ENCODE data around the gene LYRM4.

LYRM4 gene

DNA sequence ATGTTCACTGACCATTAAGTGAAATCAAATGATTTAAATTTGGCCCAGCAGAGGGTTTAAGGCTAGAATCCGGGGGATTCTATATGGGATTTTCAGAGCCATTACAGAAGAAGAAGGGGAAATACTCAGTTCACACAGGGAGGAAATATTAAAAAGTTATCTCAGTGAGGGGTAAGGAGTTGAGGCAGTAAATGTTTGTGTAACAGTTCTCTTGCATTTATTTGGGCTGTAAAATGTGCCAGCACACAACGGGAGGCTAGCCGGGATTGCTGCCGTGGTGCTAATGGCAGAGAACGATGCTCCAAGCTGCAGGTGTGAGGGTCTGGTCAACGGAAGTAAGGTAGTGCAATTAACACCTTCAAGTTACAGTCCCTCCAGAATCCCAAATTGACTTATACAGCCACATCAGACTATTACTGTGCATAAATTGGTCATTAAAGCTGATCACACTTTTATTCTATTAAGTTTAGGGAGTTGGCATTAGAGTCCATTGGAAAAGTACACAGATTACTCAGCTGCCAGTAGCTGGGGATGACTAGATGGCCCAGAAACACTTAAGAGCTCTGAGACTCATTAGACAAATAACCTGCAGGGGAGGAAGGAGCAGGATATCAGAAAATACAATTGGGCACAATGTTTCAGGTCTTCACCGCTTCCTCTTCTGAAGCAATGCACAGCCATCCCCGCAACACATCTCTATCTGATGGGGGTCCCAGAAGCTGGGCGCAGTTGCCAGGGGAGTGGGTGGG, 144.3 kb downstream of the LYRM4 start:
- no peak for DNase-seq

DNA sequence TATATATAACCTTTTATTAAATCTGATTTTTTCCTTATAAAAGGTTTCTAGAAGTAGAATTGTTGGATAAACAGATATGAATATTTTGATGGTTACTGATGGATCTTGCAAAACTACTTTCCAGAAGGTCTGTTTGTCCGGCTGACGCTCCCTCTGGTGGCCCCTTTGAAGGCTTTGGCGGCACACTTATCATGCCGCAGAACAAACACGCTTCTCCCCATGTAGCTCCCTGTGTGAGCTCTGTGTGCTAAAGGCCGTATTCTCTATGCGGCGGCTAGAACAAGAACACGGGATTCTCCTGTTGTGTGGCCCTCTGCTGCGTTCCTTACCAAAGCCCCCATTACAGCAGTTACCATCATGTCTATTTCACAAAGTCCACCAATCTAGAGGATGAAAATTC, 145.6 kb downstream of the LYRM4 start:
- no peak for DNase-seq

DNA sequence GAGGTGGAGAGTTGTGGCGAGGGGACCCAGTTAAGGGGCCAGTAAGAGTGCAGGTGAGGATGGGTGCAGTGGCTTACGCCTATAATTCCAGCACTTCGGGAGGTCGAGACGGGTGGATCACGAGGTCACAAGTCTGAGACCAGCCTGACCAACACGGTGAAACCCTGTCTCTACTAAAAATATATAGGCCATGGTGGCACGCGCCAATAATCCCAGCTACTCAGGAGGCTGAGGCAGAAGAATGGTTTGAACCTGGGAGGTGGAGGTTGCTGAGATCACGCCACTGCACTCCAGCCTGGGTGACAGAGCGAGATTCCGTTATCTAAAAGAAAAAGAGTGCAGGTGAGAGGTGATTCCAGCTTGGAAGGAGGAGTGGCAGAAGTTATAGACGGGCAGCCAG, 147.7 kb downstream of the LYRM4 start:
- no peak for DNase-seq

DNA sequence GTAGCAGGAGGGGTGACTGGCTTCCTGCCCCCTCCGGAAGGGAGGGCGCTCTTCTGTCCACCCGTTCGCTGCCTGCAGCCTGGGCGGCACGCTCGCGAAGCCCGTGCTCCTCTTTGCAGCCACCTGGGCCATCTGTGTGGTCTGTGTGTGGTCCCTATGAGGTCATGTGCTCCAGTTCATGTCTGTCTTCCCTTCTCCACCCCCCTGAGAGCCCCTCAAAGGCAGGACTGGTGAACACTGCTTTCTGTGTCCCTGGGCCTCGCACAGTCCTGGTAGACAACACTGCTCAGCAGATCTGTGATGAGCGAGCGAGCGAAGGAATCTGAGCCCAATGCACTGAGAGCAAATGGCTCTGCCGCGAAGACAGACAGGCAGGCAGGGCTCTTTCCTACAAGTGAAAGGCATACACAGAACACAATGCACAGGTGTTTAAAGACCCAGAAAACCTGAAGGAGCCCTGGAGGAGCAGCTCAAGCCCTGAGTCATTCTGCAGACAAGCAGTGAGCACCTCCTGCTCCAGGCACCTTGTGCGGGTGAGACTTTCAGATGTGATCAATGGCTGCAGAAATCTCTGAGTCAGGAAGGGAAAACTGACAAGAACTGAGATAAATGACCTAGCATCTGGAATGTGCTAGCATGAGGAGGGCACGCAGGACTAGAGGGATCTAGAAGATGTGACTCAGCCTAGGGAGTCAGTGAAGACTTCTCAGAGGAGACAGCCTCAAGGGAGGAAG, 148.5 kb downstream of the LYRM4 start:
- no peak for DNase-seq

DNA sequence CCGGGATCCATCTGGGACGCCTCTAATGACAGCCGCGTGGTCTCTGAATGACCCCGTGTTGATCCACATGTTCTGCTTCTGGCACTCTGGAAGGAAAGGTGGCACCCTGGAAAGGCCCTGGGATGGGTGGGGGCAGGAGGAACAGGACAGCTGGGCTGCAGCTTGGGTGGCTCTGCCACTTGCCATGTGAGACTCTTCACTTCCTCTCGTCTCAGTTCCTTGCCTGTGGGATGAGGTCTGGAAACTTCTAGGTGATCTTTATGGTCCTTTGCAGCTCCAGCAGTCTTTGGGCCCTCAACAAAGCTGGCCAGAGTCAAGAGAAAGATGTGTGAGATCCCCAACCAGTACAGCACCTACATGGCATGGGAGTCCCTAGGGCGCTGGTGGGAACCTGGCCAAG, 149.1 kb downstream of the LYRM4 start:
- no peak for DNase-seq

DNA sequence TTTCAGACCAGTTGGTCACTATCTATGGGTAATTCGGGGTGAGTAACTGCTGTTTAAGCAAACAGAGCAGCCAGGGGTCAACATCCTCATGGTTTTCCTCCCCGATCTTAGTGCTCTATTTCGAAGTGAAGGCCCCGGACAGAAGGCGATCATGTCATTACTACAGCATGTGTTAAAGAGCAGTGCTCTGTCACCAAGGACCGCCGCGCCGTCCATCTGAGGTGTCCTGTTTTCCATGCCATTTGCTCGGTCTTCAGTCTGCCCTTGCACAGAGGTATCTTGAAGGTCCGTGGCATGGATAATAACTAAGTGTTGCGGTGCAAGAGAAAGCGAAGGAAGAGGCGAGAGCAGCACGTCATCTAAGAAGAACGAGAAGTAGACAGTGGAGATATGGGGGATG, 150.5 kb downstream of the LYRM4 start:
- no peak for DNase-seq

- no peak for DNase-seq
Observed at GRCh38 chr6:5109436-5109835, 151.3 kb downstream of the LYRM4 start.

- no peak for DNase-seq
Observed at GRCh38 chr6:5108536-5109150, 152.1 kb downstream of the LYRM4 start.

DNA sequence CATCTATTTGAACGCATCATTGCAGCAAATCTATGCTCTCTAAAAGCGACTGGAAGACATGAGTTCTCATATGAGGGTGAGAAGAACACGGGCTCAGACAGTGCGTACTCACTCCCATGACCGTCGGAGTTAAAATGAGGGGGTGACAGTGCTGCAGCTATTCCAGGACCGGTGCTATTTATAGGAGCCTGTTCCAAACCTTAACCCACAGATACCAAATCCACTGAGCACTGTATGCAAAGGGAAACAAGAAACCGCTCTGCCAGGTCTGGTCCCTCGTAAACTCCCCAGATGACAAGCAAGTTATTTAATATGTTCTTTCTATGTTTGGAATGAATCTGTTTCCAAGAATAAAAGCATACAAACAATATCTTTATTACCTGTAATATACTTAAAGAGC, 152.7 kb downstream of the LYRM4 start:
- DNase-seq, result no peak

- no peak for DNase-seq
Observed at GRCh38 chr6:5107341-5107740, 153.4 kb downstream of the LYRM4 start.

- no peak for DNase-seq
Observed at GRCh38 chr6:5105146-5105545, 155.6 kb downstream of the LYRM4 start.

- DNase-seq, result no peak
Observed at GRCh38 chr6:5104667-5105066, 156.1 kb downstream of the LYRM4 start.

DNA sequence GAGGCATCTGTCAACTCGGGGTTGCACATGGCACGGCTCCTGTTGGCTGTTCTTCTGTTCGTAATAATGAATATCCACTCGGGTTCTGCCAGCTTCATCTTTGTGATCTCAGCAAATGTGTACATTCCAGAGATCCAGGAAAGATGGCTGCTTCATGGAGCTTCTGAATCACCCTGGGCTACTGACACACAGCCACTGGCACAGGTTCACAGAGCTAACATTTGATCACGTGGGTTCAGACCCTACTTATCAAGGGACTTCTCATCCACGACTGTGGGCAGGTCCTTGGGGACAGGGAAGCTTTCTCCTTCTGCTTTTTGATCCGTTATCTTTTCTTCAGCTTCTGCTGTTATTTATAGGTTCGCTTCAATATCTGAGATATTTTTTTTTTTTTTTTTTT, 157.5 kb downstream of the LYRM4 start:
- DNase-seq, result no peak

DNA sequence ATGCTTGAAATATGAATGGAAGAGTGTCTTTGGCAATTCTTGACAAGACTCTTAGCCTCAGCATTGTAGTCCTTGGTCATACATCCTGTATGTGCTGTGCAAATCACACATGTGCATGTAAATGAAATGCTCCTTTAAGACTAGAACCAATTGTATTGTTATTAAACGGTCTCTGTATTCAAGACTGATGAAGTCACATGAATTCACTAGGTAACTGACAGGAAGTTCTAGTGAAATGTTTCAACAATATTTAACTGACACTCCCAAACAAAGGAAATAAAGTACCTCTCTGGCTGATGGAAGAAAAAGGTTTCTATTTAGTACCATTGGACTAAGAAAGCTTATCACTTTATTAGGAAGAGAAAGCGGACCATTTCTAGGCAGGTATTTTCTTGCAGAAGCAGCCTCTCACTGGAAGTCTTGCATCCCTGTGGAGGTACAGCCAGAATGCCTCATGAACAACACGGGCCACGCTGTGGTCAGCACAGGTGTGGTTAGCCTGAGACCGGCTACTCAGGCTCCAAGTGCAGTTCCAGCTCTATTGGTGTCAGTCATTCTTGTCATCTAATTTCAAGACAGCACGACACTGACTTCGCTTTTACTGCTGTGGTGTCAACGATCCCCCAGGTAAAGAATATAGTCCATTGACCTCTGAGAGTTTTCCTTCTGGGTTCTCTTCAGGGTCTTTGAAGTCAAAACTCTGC, 158.3 kb downstream of the LYRM4 start:
- no peak for DNase-seq

GRCh38 chr6:5100806-5101205, 159.9 kb downstream of the LYRM4 start:
- DNase-seq, result no peak

DNA sequence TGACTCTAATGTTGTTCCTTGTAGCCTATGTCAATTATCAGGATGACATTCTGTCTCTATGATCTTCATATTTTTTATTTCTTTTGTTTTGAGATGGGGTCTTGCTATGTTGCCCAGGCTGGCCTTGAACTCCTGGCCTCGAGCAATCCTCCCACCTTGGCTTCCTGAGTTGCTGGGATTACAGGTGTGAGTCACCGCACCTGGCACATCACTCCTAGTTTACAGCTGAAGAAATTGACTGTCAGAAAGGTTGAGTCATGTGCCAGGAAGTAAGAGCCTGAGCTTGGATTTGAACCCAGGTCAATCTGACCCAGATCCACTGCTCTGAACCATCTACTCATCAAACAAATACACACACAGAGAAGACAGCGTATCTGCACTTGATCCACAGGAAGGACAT, 161.2 kb downstream of the LYRM4 start:
- DNase-seq, result no peak

GRCh38 chr6:5098501-5099270, 162.1 kb downstream of the LYRM4 start:
- DNase-seq, result no peak

DNA sequence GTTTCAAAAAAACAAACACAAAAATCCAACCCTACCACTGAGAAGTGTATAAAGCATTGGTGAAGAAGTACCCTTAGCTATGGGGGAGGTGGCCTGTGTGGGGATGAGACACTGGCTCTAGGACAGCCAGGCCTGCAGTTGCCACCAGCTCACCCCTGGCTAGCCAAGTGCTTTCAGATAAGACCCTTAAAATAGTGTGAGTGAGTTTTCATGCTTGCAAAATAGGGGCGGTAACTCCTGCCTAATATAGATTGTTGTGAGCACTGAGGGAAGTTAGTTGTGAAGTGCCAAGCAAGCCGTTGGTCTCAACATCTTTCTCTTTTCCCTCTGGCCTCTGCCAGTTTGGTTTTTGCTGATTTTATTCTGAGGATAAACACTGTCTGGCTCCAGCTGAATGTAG, 164.3 kb downstream of the LYRM4 start:
- DNase-seq, result no peak

- no peak for DNase-seq
Observed at GRCh38 chr6:5095236-5095635, 165.5 kb downstream of the LYRM4 start.

DNA sequence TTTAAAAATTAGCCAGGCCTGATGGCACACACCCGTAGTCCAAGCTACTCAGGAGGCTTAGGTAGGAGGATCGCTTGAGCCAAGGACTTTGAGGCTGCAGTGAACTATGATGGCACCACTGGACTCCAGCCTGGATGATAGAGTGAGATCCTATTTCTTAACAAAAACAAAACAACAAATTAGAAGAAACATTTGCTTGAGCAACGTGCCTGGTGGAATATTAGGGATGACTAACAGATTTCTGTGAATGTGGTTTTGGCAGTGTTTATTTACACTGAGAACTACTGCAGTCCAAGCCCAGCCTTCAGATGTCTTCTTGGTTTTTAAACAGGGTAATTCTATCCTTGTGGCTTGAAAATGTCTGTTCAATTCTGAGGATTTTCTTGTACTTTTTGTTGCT, 166.4 kb downstream of the LYRM4 start:
- no peak for DNase-seq

GRCh38 chr6:5093231-5094015, 167.3 kb downstream of the LYRM4 start:
- no peak for DNase-seq

All from activated naive CD4-positive, alpha-beta T cell treated with anti-CD3 and anti-CD28 coated beads, Interleukin-2, amount 50 U/mL, for 16 hours (primary cell).